Naive thymus-derived CD4-positive, alpha-beta T cell (primary cell): Measurements from ENCODE around the gene SGCA. TPM values are rescaled to one million over a fixed set of nuclear protein-coding genes. Genes with fewer than 3 reads are reported as not detected.
A peak's percentile ranks its signal among the peaks of the same experiment; 100 is the strongest.

Experiments
- ATAC-seq: fragments of 150-1000 bp; cut with Tn5 transposase; 2 replicates; pipeline ENCODE4 v1.10.0; 2021; ENCODE audit warnings: mild to moderate bottlenecking, moderate library complexity
- CTCF ChIA-PET: fragments of 350-600 bp; sonication (Branson Sonifier 250); formaldehyde crosslinking; loops from one replicate; lab custom pipeline; 2021; ENCODE audit warnings: antibody characterized with exemption; lab: Charles Lee
- POLR2A ChIA-PET: fragments of 350-600 bp; sonication (Branson Sonifier 250); formaldehyde crosslinking; loops from one replicate; lab custom pipeline; 2021; ENCODE audit warnings: antibody characterized with exemption, inconsistent platforms; lab: Charles Lee
- DNase-seq, 9 donors: peaks; one replicate each; pipeline versions ENCODE4 v3.0.0 to v3.0.0-alpha.2; 2020 to 2022; ENCODE audit warnings: mixed read lengths in 1 of 9
- H3K27ac ChIP-seq: one replicate; pipeline ENCODE4 v1.7.0; 2013; ENCODE audit warnings: mild to moderate bottlenecking, low read depth, low read length, moderate library complexity
- H3K27me3 ChIP-seq, 2 donors: one replicate each; pipeline ENCODE4 v1.7.0; 2013; ENCODE audit warnings: low read length in 2 of 2, mild to moderate bottlenecking in 2 of 2, moderate library complexity in 2 of 2; ENCODE audit not compliant: control insufficient read depth in 2 of 2, insufficient read depth in 2 of 2
- H3K36me3 ChIP-seq, 3 experiments: 1 replicate in 2 of 3; 2 replicates in 1 of 3; pipeline ENCODE4 v1.7.0; 2013; ENCODE audit warnings: low read length in 3 of 3, mild to moderate bottlenecking in 3 of 3, moderate library complexity in 1 of 3; ENCODE audit not compliant: insufficient read depth in 3 of 3, control insufficient read depth in 2 of 3
- H3K4me1 ChIP-seq, 2 donors: one replicate each; pipeline ENCODE4 v1.7.0; 2013; ENCODE audit warnings: low read length in 2 of 2, mild to moderate bottlenecking in 2 of 2, moderate library complexity in 1 of 2; ENCODE audit not compliant: control insufficient read depth in 2 of 2, insufficient read depth in 2 of 2
- H3K4me3 ChIP-seq: 2 replicates; pipeline ENCODE4 v1.7.0; 2013; ENCODE audit warnings: mild to moderate bottlenecking, low read length
- H3K9me3 ChIP-seq, 3 experiments: 1 replicate in 2 of 3; 2 replicates in 1 of 3; pipeline ENCODE4 v1.7.0; 2013; ENCODE audit warnings: low read length in 3 of 3; ENCODE audit not compliant: control insufficient read depth in 2 of 3
- H3K27ac Mint-ChIP-seq, 9 donors: one replicate each; pipeline ENCODE4 v1.8.0; 2020 to 2022; ENCODE audit warnings: mixed read lengths in 9 of 9, mild to moderate bottlenecking in 8 of 9, moderate library complexity in 5 of 9, inconsistent platforms in 2 of 9
- H3K27me3 Mint-ChIP-seq, 5 donors: one replicate each; pipeline ENCODE4 v1.8.0; 2021 to 2022; ENCODE audit warnings: mixed read lengths in 5 of 5, mild to moderate bottlenecking in 1 of 5
- H3K36me3 Mint-ChIP-seq, 5 donors: one replicate each; pipeline ENCODE4 v1.8.0; 2020 to 2022; ENCODE audit warnings: mixed read lengths in 5 of 5, mild to moderate bottlenecking in 3 of 5, inconsistent platforms in 1 of 5
- H3K4me1 Mint-ChIP-seq, 7 donors: one replicate each; pipeline ENCODE4 v1.8.0; 2020 to 2022; ENCODE audit warnings: mixed read lengths in 7 of 7, mild to moderate bottlenecking in 3 of 7, inconsistent platforms in 1 of 7
- H3K4me3 Mint-ChIP-seq, 10 donors: one replicate each; pipeline ENCODE4 v1.8.0; 2020 to 2022; ENCODE audit warnings: mild to moderate bottlenecking in 10 of 10, mixed read lengths in 10 of 10, moderate library complexity in 6 of 10, inconsistent platforms in 2 of 10
- H3K9me3 Mint-ChIP-seq, 11 donors: one replicate each; pipeline ENCODE4 v1.8.0; 2020 to 2022; ENCODE audit warnings: mixed read lengths in 11 of 11, mild to moderate bottlenecking in 4 of 11, inconsistent platforms in 1 of 11, moderate library complexity in 1 of 11
- intact Hi-C, 2 donors: fragments of 100-400 bp; cut with micrococcal nuclease; formaldehyde crosslinking; loops; one replicate each; pipeline ENCODE4 v1.15.1; 2023
- polyA plus RNA-seq, 2 donors: library from polyadenylated mRNA; unstranded; fragments of 300-500 nt; fragmentation: Illumina TruSeq; gene quantifications; one replicate each; pipeline ENCODE4 v1.2.3, GENCODE V29; 2021
- total RNA-seq, 6 experiments: library from RNA in 5 of 6; stranded (reverse) in 5 of 6; gene quantifications; 1 replicate in 5 of 6; 2 replicates in 1 of 6; pipeline ENCODE4 v1.2.3 and lab custom pipeline; 2021 to 2026

SGCA gene
- total RNA-seq, result under 1 TPM in 1 of 5 experiments, not detected in 4; 0.69 TPM
- polyA plus RNA-seq, result not detected
- not detected for total RNA-seq (lab: John Stamatoyannopoulos, UW)

DNA sequence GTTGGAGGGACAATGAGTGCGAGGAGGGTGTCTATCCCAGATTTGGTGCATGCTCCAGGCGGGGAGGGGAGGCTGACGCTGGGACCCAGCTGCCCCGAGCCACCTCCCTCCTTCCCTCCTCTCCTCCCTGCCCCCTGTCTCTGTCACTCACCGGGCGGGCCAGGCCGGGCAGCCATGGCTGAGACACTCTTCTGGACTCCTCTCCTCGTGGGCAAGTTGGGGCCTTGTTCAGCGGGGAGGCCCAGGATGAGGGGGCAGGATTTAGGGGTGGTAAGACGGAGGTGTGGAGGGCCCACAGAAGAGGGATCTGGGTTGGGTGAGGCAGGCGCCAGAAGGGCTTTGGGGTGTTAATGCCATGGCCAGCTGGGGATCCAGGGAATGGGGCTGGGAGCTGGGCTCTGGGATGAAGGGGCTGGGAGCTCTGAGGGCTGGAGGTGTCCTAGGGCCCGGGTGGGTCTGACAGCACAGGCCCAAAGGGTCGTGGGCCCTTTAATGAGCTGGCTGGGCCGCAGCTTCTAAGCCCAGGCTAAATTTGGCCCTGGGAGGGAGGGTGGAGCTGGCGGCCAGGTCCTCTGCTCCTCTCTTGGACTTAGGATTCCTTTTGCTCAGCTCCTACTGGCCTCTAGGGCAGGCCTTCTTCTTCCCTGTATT is at the start of gene SGCA:
SGCA (plus strand) TSS at position 139 of the 651 bp plus-strand sequence; CDS start at position 175, 36 bp downstream.
- CTCF ChIA-PET, result interaction anchor here (0.8 to 2.1 kb wide), 4 partner anchors 8 to 27 kb away, joined by 3 to 13 read pairs (median 6); partner anchors contain the start of gene PPP1R9B
- ATAC-seq (no peak), DNase-seq (no peak)
- intact Hi-C loops, result no loop called here
- Histone ChIP-seq H3K4me1 (peaks cover 19 to 30% of the 10 kb centered on the region in 2 donors), H3K4me3 (no peak within 1 kb of the TSS), H3K27me3 (no peaks in the 10 kb centered on the region), H3K9me3 (no peaks in the 10 kb centered on the region), H3K36me3 (no peaks in the 10 kb centered on the region), H3K27ac (no peak within 1 kb of the TSS)
- POLR2A ChIA-PET, result no interaction called here
- H3K4me3 Mint-ChIP-seq, result no peak within 1 kb of the TSS
- H3K36me3 Mint-ChIP-seq, result peaks cover 0 to 7% (median 0%) of the 10 kb centered on the region in 5 donors
- H3K27me3 Mint-ChIP-seq, result peaks cover 0 to under 1% (median 0%) of the 10 kb centered on the region in 5 donors
- peaks cover 0 to 7% (median 0%) of the 10 kb centered on the region in 11 donors for H3K9me3 Mint-ChIP-seq
- peaks cover 28 to 37% (median 34%) of the 10 kb centered on the region in 7 donors for H3K4me1 Mint-ChIP-seq
- H3K27ac Mint-ChIP-seq, result peak within 1 kb of the TSS in 6 of 9 donors; percentile 14 to 93 (median 56)

DNA sequence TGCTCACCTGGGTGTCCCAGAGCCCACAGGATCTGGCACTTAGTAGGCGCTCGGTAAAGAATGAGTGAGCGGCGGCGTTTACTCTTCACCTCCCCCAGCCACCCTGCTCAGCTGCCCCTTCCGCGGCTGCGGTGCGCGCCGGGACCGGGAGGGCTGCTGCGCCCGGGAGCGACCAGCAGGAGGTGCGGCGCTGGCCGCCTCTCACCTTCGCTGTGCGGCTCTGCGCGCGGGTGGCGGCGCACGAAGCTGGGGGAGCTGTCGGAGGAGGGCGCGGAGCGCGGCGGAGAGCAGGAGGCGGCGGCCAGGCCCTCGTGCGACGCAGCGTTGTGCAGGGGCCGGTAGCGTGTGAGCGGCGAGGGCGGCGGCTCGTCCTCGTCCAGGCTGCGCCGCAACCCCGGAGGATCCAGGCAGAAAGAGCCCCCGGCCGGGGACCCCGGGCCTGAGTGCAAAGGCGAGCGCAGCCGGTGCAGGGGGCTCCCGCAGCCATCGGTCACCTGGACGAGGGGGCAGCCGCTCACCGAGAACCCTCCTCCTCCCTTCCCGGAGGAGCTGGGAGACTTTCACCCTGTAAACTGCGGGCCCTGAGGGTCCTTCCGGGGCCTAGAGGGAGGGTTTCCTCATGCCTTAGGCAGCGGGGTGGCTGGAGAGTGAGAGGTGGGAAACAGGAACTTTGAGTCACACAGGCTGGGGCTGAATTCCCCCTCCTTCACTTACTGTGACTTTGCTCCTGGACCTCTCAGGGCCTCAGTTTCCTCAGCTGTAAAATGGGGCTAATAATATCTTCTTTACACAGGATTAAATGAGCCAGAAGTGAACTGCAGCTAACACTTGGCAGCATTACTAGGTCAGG is 48.4 kb upstream of the SGCA start:
- peak; percentile 38 to 70 (median 58) for DNase-seq
- peak; percentile 94 for ATAC-seq
- H3K4me1 Mint-ChIP-seq, result peaks cover 7 to 18% (median 12%) of the 10 kb centered on the region in 7 donors
- no peaks in the 10 kb centered on the region for H3K36me3 ChIP-seq
- H3K27ac ChIP-seq, result no peak overlapping the region
- H3K27ac Mint-ChIP-seq, result no peak overlapping the region
- intact Hi-C loops, result loop anchor here in 1 of 2 donors (1.0 kb wide), 4 partner anchors 22 to 180 kb away; partner anchors contain the start of gene PDK2
- H3K9me3 Mint-ChIP-seq, result peaks cover 0 to 5% (median 0%) of the 10 kb centered on the region in 11 donors
- H3K9me3 ChIP-seq, result no peaks in the 10 kb centered on the region
- peaks cover 0 to 4% of the 10 kb centered on the region in 2 donors for H3K4me1 ChIP-seq
- peaks cover 24 to 68% (median 32%) of the 10 kb centered on the region in 5 donors for H3K27me3 Mint-ChIP-seq
- ChIA-PET POLR2A (interaction anchor here (0.6 kb wide), 1 partner anchor 561 kb away, joined by 3 read pairs; no protein-coding TSS in a partner anchor), CTCF (interaction anchor here (0.6 to 3.7 kb wide), 10 partner anchors 20 to 71 kb away, joined by 3 to 12 read pairs (median 3); no protein-coding TSS in a partner anchor)
- peak overlapping the region in 9 of 10 donors; percentile 32 to 73 (median 62) for H3K4me3 Mint-ChIP-seq
- H3K4me3 ChIP-seq, result peak overlapping the region; percentile 30
- H3K27me3 ChIP-seq, result peaks cover 4 to 9% of the 10 kb centered on the region in 2 donors
- H3K36me3 Mint-ChIP-seq, result no peaks in the 10 kb centered on the region

- H3K9me3 ChIP-seq, result no peaks in the 10 kb centered on the region
- H3K27me3 ChIP-seq, result peaks cover 4 to 9% of the 10 kb centered on the region in 2 donors
- POLR2A ChIA-PET, result interaction anchor here (0.7 kb wide), 1 partner anchor 26 kb away, joined by 4 read pairs; no protein-coding TSS in a partner anchor
- CTCF ChIA-PET, result interaction anchor here (0.8 to 1.7 kb wide), 2 partner anchors 24 to 40 kb away, joined by 4 to 6 read pairs; no protein-coding TSS in a partner anchor
- peaks cover 7 to 18% (median 13%) of the 10 kb centered on the region in 7 donors for H3K4me1 Mint-ChIP-seq
- peak overlapping the region in 2 of 10 donors; percentile 20 to 49 for H3K4me3 Mint-ChIP-seq
- peaks cover 0 to 5% (median 0%) of the 10 kb centered on the region in 11 donors for H3K9me3 Mint-ChIP-seq
- peak overlapping the region in 1 of 9 donors; percentile 39 for H3K27ac Mint-ChIP-seq
- no peaks in the 10 kb centered on the region for H3K36me3 Mint-ChIP-seq
- intact Hi-C loops, result no loop called here
- H3K4me3 ChIP-seq, result no peak overlapping the region
- peaks cover 24 to 75% (median 32%) of the 10 kb centered on the region in 5 donors for H3K27me3 Mint-ChIP-seq
- DNase-seq (no peak), ATAC-seq (no peak)
- no peaks in the 10 kb centered on the region for H3K36me3 ChIP-seq
- H3K27ac ChIP-seq, result no peak overlapping the region
- H3K4me1 ChIP-seq, result peaks cover 0 to 4% of the 10 kb centered on the region in 2 donors
Observed at GRCh38 chr17:50118076-50118827, 47.6 kb upstream of the SGCA start.

- H3K4me1 Mint-ChIP-seq, result peaks cover 7 to 18% (median 13%) of the 10 kb centered on the region in 7 donors
- Histone ChIP-seq H3K27ac (no peak overlapping the region), H3K27me3 (peaks cover 4 to 9% of the 10 kb centered on the region in 2 donors), H3K4me3 (no peak overlapping the region), H3K9me3 (no peaks in the 10 kb centered on the region), H3K4me1 (peaks cover 0 to 4% of the 10 kb centered on the region in 2 donors), H3K36me3 (no peaks in the 10 kb centered on the region)
- H3K36me3 Mint-ChIP-seq, result no peaks in the 10 kb centered on the region
- H3K27me3 Mint-ChIP-seq, result peaks cover 24 to 76% (median 32%) of the 10 kb centered on the region in 5 donors
- H3K27ac Mint-ChIP-seq, result no peak overlapping the region
- peaks cover 0 to 5% (median 0%) of the 10 kb centered on the region in 11 donors for H3K9me3 Mint-ChIP-seq
- no peak for DNase-seq
- intact Hi-C loops, result no loop called here
- ChIA-PET CTCF (interaction anchor here (1.7 kb wide), 1 partner anchor 25 kb away, joined by 6 read pairs; no protein-coding TSS in a partner anchor), POLR2A (interaction anchor here (0.7 kb wide), 1 partner anchor 27 kb away, joined by 4 read pairs; no protein-coding TSS in a partner anchor)
- no peak for ATAC-seq
- peak overlapping the region in 1 of 10 donors; percentile 20 for H3K4me3 Mint-ChIP-seq
Observed at GRCh38 chr17:50118828-50119218, 47.0 kb upstream of the SGCA start.

GRCh38 chr17:50120475-50121253 is 45.1 kb upstream of the SGCA start:
- Histone ChIP-seq H3K36me3 (no peaks in the 10 kb centered on the region), H3K4me1 (peaks cover 0 to 4% of the 10 kb centered on the region in 2 donors), H3K9me3 (no peaks in the 10 kb centered on the region), H3K4me3 (no peak overlapping the region), H3K27me3 (peaks cover 4 to 9% of the 10 kb centered on the region in 2 donors), H3K27ac (no peak overlapping the region)
- intact Hi-C loops, result no loop called here
- ChIA-PET CTCF (interaction anchor here (1.0 kb wide), 1 partner anchor 49 kb away, joined by 3 read pairs; no protein-coding TSS in a partner anchor), POLR2A (no interaction called here)
- no peaks in the 10 kb centered on the region for H3K36me3 Mint-ChIP-seq
- no peak overlapping the region for H3K4me3 Mint-ChIP-seq
- peaks cover 0 to 7% (median 0%) of the 10 kb centered on the region in 11 donors for H3K9me3 Mint-ChIP-seq
- ATAC-seq (no peak), DNase-seq (no peak)
- H3K4me1 Mint-ChIP-seq, result peaks cover 0 to 9% (median 7%) of the 10 kb centered on the region in 7 donors
- peaks cover 18 to 74% (median 26%) of the 10 kb centered on the region in 5 donors for H3K27me3 Mint-ChIP-seq
- H3K27ac Mint-ChIP-seq, result no peak overlapping the region
